Stimulated activated CD8-positive, alpha-beta memory T cell treated with anti-CD3 and anti-CD28 coated beads, Interleukin-2, amount 100 ng/mL, for 1 hour (primary cell): Measurements from ENCODE around the gene PRKN.
"Not testable (repeated sequence)": the region's sequence is repeated elsewhere in the genome, so short reads cannot be mapped to it uniquely, and the experiment has no call there.

Experiments
- DNase-seq, 2 donors: peaks; one replicate each; pipeline ENCODE4 v3.0.0-alpha.2; 2020; ENCODE audit warnings: low read depth in 2 of 2

The PRKN gene

DNA sequence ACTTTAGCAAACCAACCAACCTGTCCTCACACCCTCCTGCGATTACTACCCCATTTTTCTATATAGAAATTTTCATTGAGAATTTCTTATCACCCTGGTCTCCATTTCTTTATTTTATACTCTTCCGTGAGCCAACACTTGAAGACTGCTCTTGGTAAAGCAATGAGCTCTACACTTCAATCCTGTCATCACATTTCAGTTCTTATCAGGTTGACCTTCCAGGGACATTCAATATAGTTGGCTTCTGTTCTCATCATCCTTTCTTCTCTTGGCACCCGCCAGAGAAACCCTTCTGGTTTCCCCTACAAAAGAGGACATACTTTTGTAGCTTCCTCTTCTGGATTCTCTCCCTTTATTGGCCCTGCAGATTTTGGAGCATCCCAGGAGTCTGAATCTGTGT is 279.3 kb downstream of the PRKN start:
- DNase-seq: no peak

DNA sequence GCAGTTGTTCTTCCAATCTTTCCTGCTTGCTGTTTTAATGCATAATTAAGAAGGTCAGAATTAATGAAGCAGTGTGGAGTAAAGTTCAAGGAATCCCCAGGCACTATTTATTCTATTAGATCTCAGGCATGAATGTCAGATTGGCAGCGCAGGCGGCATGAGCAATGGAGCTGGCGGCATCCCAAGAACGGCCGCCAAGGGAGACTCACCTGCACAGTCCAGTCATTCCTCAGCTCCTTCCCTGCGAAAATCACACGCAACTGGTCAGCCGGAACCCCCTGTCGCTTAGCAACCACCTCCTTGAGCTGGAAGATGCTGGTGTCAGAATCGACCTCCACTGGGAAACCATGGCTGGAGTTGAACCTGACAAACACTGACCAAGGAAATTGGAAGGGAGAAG is 284.5 kb downstream of the PRKN start:
- DNase-seq: no peak

DNA sequence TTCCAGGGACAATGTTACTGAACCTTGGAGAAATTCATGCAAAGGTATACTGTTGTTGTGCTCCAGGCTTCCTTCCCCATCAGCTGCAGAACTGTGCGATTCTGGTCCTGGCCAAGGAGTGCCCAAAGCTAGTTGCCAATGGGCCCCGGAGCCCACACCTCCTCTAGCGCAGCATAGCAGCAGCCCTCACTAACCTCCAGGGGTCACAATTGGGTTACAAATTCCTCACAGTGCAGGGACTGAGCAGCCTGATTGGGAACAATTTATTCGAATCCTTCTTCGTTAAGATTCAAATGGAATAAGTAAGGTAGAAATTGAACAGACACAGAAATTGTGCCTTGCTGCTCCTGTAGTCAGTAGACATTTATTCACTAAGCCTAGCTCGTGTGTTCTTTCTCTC is 284.9 kb downstream of the PRKN start:
- no peak for DNase-seq

DNA sequence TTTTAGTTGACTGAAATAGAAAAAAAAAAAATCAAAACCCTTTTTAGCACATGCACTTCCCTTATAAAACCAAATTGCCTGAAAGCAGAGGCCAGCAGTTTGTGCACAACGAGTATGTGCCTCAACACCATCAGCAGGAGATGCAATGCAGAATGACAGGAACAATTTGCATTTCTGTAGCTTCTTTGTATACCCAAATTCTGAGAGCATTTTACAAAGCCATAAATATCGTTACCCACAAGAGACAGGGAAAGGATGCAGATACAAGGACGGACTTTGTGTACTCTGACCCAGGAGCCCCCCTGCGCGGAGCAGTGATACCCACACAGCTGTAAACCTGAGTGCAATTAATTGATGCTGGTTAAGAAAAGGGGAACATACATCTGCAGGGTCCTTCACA is 285.6 kb downstream of the PRKN start:
- no peak for DNase-seq

DNA sequence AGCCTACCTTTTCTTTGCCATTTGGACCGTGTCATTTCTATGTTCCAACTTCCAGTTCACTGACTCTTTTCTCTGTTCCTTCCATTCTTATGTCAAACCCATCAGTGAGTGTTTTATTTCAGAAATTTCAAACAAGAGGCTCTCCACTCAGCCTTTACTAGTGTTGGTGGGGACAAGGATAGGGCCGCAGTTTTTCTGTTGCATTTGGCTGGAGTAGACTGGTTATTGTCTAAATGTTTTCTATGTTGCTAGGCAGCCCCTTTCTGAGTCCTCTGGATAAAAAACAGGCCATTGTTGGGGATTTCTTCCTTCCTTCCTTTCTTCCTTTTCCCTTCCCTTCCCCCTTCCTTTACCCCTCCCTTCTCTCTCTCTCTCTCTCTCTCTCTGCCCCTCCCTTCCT is 288.6 kb downstream of the PRKN start:
- DNase-seq: no peak

DNA sequence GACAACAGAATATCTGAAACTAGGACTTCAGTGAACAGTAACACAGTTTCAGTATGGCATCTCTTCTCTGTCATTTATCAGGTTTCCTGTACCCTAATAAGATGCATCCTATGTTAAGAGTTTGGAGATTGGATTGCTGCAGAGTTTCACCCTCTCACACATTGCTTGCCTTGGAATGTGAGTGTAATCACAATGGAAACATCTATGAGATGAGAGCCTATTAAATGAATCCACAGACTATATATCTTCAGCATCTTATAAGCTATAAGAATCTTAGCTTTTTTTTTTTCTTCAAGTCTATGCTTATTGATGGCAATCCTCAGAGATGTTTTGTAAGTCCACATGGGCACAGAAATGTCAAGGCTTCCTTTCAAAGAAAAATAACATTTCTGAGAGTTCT is 292.5 kb downstream of the PRKN start:
- DNase-seq: no peak

DNA sequence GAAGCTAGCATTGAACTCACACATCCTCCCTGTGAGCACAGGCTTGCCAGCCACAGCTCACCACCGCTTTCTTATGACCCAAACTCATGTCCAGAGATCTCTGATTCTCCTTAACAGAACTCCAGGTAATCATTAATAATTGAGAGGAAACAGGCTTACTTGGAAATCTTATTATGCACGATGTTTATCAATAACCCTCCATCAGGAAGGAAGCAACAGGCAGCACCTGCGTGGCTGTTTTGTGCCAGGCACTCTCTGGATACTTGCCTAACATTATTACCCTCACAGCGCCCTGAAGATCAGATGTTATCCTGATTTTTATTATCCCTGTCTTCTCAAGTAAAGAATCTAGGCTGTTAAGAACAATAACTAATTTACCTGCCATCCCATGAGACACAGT is 306.6 kb downstream of the PRKN start:
- DNase-seq: no peak

DNA sequence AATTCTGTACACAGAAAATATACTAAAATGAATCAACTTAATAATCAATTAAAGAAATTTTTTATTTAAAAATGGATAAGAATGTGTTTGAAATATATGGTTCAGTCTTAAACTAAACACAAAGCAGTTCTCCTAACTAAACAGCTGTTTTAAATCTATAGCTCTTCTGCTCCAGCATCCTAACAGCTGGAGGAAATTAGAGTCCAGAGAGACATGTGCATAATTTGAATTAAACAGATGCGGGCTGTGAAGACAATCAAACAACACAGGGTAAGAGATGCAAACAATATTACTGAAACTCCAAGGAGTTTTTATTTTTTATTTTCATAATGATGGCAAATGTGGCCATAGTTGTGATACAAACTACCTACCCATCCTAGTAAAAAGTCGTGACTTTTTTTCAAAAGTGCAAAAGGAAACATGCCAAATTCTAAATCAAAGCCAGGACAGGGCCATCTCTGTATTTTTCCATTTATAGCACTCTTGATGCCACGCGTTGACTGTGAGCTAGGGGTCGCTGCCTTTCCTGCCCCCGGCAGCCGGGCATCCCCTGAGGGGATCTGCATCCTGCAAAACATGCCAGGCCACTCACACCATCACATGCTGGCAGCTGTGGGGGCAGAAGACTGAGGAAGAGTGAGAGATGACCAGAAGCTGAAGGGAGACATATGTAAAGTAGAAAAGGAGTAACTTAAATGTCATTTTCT is 310.6 kb downstream of the PRKN start:
- no peak for DNase-seq

DNA sequence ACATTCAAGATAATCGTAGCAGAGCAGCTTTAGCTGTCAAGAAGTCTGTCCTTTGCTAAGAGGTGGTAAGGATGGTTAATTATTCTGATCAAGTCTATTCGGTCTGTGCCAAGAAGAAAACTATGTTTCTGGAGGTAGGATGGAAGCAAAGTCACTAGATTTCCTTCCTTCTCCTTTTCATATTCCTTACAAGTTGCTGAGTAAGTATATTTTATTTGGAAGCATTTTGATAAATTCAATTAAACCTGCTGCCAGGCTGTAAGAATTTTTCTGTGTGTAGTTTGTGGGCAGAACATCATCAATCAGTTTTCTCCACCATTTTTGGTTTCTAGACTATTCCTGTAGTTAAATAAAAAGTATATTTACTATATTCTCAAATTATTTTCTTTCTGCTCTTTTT is 311.3 kb downstream of the PRKN start:
- DNase-seq: no peak

DNA sequence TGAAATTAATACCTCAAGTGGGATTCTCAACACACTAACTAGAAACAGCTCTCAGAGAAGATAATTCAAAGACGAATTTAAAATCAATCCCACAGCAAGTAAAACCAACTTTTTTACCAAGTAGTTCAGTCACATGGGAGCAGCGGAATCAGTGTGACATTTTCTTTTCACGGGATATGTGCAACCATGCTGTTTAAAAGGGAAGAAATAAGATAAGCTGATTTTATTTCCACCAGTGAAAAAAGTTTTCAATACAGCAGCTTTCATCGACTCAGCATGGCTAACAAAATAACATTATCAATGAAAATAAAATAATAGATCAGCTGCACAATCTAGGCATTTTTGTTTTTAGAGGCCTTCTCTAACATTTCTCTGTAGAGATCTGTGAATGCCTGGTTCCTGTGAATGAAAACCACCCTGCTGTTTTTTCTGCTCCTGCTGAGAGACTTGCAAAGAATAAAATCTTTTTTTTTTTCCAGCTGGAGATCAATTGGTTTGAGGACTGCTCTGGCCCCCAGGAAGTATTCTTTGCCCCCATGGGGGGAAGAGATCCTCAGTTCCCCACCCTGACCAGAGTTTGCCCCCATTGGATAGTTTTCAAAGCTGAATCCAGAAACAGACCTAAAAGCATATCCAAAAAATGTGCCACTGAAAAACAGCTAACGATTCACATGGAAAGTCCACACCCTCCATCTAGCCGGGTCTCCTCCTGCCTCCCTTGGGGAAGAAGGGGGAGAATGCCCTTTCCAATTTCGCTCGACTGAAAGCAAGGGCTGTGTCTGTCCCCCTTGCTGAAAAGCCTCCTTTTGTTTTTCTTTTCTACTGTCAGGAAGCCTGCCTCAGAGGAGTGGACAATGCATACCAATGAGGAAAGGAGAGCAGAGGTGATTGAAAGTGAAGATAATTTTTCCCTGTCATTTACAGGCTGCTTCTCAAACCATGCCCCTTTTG is 317.6 kb downstream of the PRKN start:
- DNase-seq: no peak

DNA sequence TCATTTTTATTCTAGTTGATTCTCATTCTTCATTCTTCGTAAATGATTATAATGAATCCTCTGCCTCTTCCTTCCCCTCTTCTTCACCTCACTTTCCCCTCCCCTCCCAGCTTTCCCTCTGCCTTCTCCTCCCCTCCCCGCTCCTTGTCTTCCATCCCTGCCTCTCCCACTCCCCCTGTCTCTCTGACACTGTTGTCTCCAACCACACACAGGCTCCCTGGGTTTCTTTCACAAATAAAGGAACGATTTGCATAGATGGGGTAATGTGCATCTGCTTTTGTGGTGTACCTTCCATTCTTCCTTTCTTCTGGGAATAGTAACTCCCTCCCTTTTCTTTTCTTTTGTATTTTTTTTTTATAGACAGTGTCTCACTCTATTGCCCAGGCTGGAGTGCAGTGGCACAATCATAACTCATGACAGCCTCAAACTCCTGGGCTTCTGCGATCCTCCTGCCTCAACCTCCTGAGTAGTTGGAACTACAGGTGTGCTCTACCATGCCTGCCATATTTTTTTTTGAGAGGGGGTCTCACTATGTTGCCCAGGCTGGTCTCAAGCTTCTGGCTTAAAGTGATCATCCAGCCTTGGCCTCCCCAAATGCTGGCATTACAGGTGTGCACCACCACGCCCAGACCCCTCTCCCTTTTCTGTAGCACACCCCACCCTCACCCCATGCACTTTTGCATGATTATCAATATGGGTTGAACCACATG is 318.6 kb downstream of the PRKN start:
- no peak for DNase-seq

DNA sequence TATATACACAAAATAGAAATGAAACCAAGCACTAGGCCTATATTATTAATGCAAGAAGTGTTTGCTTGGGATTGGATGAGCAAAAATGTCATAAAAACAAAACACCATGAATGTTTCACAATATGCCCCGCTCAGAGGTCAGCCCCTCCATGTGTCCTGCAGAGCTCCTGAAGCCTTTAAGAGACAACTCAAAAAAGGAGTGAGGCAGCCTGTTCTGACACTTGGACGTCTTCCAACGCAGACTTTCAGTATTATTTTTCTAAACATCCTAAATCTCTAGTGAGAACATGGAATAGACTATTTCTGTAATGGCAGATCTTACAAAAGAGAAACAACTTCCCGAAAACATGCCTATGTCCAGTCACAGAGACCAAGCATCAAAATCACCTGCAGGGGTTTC is 322.6 kb downstream of the PRKN start:
- no peak for DNase-seq

DNA sequence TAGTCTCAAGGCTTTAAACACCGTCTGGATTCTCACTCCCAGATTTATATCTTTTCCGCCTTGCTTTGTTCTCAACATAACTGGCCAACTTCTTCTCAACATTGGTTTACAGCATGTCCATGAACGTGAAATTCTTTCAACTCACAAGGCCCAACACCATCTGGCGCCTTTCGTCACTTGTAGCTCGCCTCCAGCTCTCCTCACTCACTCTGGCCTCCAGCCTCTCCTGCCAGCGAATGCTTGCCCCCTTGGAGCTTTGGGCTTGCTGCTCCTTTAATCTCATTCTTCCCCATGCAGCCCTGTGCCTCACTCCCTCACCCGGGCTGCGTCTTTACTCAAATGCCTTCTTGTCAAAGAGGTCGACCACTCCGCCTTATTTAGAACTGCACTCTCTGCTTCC is 324.5 kb downstream of the PRKN start:
- DNase-seq: no peak

DNA sequence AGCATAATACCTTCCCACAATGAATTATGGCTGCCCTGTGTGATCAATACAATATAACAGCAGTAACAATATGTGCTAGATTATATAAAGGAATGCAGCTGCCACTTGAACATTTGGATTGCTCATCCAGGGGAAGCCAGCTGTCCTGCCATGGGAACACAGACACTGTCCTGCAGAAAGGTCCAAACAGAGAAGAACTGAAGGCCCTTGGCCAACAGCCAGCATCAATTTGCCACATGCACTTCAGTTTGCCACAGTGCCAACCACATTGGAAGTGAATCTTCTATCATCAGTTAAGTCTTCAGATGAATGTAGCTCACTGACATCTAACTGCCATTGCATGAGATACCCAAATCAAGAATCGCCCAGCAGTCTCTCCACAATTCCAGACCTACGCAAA is 332.4 kb downstream of the PRKN start:
- DNase-seq: no peak

DNA sequence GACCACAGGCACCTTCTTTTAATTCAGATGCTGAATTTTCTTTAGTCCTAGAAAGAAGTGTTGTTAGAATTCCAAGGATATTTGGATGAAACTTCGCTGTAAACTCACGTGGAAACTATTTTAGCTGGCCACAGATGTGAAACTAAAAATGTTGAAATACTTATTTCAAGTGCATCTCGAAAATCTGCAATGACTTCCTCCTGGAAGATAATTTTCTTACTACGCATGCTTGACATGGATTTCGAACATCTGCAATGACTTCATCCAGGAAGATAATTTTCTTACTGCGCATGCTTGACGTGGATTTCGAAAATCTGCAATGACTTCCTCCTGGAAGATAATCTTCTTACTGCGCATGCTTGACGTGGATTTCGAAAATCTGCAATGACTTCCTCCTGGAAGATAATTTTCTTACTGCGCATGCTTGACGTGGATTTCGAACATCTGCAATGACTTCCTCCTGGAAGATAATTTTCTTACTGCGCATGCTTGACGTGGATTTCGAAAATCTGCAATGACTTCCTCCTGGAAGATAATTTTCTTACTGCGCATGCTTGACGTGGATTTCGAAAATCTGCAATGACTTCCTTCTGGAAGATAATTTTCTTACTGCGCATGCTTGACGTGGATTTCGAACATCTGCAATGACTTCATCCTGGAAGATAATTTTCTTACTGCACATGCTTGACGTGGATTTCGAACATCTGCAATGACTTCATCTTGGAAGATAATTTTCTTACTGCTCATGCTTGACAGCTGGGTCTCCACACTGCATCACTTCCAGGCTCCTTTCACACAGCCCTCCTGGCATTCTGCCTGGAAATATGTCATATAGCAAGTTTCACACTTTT is 336.4 kb downstream of the PRKN start:
- DNase-seq: not testable (repeated sequence)

DNA sequence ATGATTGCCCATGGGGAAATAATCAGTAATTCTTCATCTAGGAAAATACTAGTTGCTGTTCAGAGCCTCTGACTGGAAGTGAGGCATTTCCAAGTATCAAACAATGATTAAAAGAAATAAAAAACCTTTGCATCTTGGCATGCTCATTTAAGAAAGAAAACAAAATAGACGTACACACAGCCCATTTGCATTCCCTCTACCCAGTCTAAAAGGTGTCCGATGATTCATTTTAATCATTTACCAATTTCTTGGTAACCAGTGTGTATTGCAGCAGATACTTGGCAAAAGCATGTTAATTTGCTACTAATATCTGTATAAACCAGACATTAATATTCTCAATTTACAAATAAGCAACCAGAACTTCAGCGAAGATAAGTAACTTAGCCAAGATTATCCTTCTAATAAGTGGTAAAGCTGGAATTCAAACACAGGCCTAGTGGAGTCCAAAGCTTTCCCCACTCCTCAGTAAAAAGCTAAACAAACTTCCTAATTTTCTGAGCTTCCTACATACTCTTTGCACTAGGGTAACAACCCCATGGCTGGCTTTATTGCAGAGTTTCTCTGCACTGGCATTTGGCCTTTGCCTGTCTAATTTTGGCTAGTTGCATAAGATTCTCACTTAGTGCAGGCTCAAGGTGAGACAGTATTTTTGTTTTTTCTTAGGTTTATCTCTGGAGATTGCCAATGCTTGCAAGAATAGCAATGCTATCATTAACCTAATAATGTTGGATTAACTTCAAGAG is 338.1 kb downstream of the PRKN start:
- DNase-seq: no peak

DNA sequence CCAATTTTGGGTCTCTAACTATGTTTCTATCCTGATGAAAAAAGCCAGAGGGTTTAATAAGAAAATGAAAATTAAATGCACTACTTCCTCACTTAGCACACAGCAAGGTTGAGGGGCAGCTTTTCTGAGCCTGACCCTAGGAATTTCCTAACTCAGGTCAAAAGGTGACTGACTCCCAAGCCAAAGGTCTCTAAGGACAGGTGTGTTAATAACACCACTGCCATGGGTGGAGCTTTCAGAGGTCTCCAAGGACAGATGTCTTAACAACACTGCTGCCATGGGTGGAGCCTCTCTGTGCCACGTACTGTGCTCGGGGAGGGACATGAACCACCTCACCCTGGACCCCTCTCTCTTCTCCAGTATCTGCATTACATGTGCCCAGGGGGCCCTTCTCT is 339.2 kb downstream of the PRKN start:
- no peak for DNase-seq

DNA sequence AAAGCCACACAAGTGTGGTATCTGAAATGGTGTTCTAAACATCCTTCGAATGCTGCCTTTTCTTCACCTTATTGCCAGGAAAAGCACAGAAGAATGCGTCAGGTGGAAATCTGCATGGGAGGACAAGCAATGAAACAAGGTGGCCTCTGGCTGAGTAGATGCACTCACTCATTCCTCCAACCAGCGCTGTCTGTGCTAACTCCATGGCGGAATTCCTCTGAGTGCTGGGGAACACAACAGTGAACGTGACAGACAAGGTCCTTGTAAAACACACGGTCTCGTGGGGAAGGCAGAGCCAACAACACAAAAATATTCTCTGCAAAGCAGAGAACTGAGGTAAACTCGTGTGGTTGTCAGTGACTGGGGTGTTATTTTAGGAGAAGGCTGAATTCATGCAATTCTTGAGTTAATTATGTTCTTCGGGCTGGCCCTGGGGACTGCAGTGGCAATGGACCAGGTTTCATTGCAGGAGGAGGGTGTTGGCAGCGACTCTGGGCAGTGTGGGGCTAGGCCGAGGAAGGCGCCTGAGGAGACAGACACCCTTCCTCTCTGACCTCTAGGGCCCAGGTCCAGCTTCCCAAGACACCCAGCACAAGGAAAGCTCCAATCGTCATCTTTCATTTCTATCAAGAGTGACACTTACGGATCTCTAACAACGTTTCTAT is 339.7 kb downstream of the PRKN start:
- DNase-seq: no peak

DNA sequence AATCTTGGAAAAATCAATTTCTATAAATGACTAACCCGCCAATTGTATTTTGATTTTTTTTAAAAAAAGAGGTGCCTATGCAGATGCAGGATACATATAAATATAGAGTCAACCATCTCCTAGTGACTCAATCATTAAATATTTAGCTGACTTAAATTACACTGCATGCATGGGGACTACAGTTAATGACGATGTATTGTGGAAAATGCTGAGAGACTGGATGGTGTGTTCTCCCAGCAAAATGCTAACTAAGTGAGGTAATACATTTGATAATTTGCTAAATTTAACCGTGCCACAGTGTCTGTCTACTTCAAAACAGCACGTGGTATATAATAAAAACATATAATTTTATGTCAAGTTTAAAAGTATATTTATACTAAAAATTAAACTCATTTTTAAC is 341.6 kb downstream of the PRKN start:
- DNase-seq: no peak

DNA sequence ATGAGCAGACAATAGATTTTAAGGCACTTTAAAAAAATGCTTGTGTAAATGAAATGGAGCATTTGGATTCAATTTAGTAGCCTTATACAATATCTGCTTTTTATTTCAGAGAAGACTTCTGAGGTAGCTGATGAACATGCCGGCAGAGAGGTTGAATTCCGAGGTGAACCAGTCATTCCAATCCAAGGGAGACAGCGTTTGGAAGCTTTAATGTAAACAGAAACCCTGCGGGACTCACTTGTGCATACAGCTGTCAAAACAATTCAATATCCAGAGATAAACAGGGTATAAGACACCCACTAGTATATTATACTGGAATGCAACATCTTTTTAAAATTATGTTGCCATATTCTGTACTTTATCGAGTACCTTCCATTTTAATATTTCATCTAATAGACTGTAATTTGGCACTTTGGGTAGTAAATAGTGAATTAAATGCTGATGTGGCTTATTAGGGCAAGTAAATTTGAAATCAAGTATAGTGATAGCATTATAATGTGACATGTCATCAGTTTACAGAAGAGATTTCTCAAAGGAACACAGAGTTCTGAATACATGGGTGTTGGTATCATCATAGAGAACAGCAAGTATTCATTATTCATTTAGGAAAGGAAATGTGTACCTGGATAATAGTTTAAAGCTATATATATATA is 347.7 kb downstream of the PRKN start:
- DNase-seq: no peak
